Measurements from ENCODE around the gene LMNTD2.

GRCh38 chr11:536841-537621 lies 23.5 kb downstream of the LMNTD2 start, which contains the start of gene LRRC56:
- TF ChIP-seq CTCF (IDR thresholded peaks at IDR 0.05) (no peak), EZH2 (IDR thresholded peaks at IDR 0.05) (peak; percentile 80)

All from neural progenitor cell (in vitro differentiated cells).